Stomach (tissue), 9 donors: ENCODE results near the gene ANKRD53. TPM values are rescaled to one million over a fixed set of nuclear protein-coding genes. Genes with fewer than 3 reads are reported as not detected.

Source experiments
- DNase-seq, 2 donors: peaks; one replicate each; pipeline versions ENCODE4 v3.0.0 to v3.0.0-alpha.2; 2013 to 2019
- H3K27ac ChIP-seq, 5 donors: fragments of 200-600 bp in 4 of 5; sonication (generic) in 4 of 5; one replicate each; pipeline ENCODE4 v1.5.1; 2013 to 2019; ENCODE audit warnings: mild to moderate bottlenecking in 1 of 5, moderate library complexity in 1 of 5
- H3K27me3 ChIP-seq, 3 donors: fragments of 200-600 bp; sonication (generic); one replicate each; pipeline ENCODE4 v1.5.1; 2017 to 2019; ENCODE audit warnings: mixed run types in 1 of 3
- H3K36me3 ChIP-seq, 4 donors: fragments of 200-600 bp; sonication (generic); 1 replicate in 3 of 4; 2 replicates in 1 of 4; pipeline ENCODE4 v1.5.1; 2016 to 2019
- H3K4me1 ChIP-seq, 4 donors: fragments of 200-600 bp; sonication (generic); one replicate each; pipeline ENCODE4 v1.5.1; 2016 to 2019
- H3K4me3 ChIP-seq, 4 donors: fragments of 200-600 bp; sonication (generic) in 3 of 4; one replicate each; pipeline ENCODE4 v1.5.1; 2016 to 2019; ENCODE audit warnings: mild to moderate bottlenecking in 1 of 4
- H3K9me3 ChIP-seq, 4 donors: fragments of 200-600 bp; sonication (generic); one replicate each; pipeline ENCODE4 v1.5.1; 2016 to 2019
- EP300 ChIP-seq: sonication (generic); formaldehyde crosslinking; IDR thresholded peaks from one replicate; pipeline ENCODE4 v1.6.1; 2017; ENCODE audit warnings: antibody characterized with exemption
- POLR2A ChIP-seq, 4 donors: fragments of 450-650 bp; IDR thresholded peaks; one replicate each; pipeline ENCODE4 v1.6.1; 2016; ENCODE audit warnings: antibody characterized with exemption in 4 of 4, control low read depth in 2 of 4, mild to moderate bottlenecking in 1 of 4, moderate library complexity in 1 of 4
- POLR2AphosphoS5 ChIP-seq, 3 donors: sonication (generic); formaldehyde crosslinking; IDR thresholded peaks; one replicate each; pipeline ENCODE4 v1.6.1; 2016; ENCODE audit warnings: antibody characterized with exemption in 3 of 3
- WGBS, 5 donors: extraction: QIAGEN DNeasy Blood & Tissue Kit in 3 of 5; methylation state at CpG; one replicate each; pipeline versions ENCODE4 v1.1.5 to v1.1.7; 2013 to 2018; 5-methylcytosine and 5-hydroxymethylcytosine counted together
- intact Hi-C: fragments of 100-400 bp; cut with DNase I; formaldehyde crosslinking; loops from one replicate; pipeline ENCODE4 v1.15.1; 2023; ENCODE audit warnings: low total_unique reads
- polyA plus RNA-seq, 3 donors: library from polyadenylated mRNA; stranded (reverse); fragments of 200-250 nt; gene quantifications; one replicate each; pipeline ENCODE4 v1.2.3, GENCODE V29; 2013
- total RNA-seq, 5 donors: library from RNA; depleted of rRNA; stranded (reverse); fragments of >200 nt; gene quantifications; one replicate each; pipeline versions ENCODE4 v1.1.0 to v1.2.3, GENCODE V29; 2014 to 2016
- TF ChIP-seq, protein P1 (sequence below), 7 experiments: fragments of 450-650 bp in 4 of 7; fragments of 200-600 bp in 3 of 7; sonication (generic) in 3 of 7; IDR thresholded peaks; one replicate each; pipeline ENCODE4 v1.5.1; 2016 to 2019; ENCODE audit warnings: antibody characterized with exemption in 7 of 7, control low read depth in 2 of 7, mild to moderate bottlenecking in 1 of 7
- donor health status: healthy with polysubstance abuse.
- donor health status: Bipolar disorder and iron deficiency.
- donor health status: healthy.

Gene ANKRD53
- total and polyA plus RNA-seq, 8 donors = 0.45 to 2.3 (median 1.1) TPM; not detected in 4

DNA sequence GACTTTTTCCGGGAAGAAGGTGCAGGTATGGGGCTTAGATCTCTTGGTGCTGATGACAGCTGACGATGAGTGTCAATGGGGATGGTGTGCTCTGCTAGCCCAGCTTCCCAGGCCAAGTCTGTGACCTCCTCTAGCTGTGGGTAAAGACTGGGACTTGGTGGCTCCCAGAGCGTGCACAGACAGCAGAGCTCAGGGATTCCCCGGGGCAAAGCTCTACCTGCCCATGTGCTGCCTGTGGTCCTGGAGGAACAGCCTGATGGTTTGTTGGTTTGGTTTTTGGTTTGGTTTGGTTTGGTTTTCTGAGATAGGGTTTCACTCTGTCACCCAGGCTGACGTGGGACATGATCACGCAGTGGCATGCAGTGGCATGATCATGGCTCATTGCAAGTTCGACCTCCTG, 23.5 kb upstream of the ANKRD53 start:
- no peaks in the 10 kb centered on the region for H3K4me1 ChIP-seq
- H3K27ac ChIP-seq = no peak overlapping the region
- WGBS, 5 donors = 79 to 86% (median 83%) methylated on average over 6 to 7 of the region's 7 CpGs
- TF ChIP-seq EP300 (no peak), POLR2AphosphoS5 (IDR thresholded peaks at IDR 0.05) (no peak), POLR2A (IDR thresholded peaks at IDR 0.05) (no peak)
- TF ChIP-seq, protein P1, sequence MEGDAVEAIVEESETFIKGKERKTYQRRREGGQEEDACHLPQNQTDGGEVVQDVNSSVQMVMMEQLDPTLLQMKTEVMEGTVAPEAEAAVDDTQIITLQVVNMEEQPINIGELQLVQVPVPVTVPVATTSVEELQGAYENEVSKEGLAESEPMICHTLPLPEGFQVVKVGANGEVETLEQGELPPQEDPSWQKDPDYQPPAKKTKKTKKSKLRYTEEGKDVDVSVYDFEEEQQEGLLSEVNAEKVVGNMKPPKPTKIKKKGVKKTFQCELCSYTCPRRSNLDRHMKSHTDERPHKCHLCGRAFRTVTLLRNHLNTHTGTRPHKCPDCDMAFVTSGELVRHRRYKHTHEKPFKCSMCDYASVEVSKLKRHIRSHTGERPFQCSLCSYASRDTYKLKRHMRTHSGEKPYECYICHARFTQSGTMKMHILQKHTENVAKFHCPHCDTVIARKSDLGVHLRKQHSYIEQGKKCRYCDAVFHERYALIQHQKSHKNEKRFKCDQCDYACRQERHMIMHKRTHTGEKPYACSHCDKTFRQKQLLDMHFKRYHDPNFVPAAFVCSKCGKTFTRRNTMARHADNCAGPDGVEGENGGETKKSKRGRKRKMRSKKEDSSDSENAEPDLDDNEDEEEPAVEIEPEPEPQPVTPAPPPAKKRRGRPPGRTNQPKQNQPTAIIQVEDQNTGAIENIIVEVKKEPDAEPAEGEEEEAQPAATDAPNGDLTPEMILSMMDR (IDR thresholded peaks at IDR 0.05) = no peak
- H3K4me3 ChIP-seq = no peak overlapping the region
- intact Hi-C loops = no loop called here
- H3K36me3 ChIP-seq = no peaks in the 10 kb centered on the region
- no peaks in the 10 kb centered on the region for H3K9me3 ChIP-seq
- H3K27me3 ChIP-seq = peaks cover 0 to 65% (median 6%) of the 10 kb centered on the region in 3 donors
- no peak for DNase-seq

DNA sequence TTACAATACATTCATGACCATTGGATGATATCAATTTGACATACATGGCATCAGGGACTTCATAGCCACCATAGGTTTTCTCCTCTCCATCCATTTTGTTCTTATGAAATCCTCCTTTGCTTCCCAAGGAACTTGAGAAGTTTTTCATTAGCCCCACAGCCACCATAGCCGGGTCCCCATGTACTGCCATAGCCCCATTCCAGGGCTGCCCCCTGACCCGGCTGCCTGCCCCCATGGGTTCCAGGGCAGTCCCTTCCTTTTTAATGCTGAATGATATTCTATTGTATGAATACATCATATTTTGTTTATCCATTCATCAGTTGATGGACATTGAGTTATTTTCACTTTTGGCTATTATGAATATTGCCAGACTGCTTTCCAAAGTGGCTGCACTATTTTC, 22.3 kb upstream of the ANKRD53 start:
- TF ChIP-seq EP300 (no peak), POLR2A (IDR thresholded peaks at IDR 0.05) (no peak), POLR2AphosphoS5 (IDR thresholded peaks at IDR 0.05) (no peak)
- WGBS, 5 donors = 74 to 93% (median 90%) methylated on average over 2 of the region's 2 CpGs

DNA sequence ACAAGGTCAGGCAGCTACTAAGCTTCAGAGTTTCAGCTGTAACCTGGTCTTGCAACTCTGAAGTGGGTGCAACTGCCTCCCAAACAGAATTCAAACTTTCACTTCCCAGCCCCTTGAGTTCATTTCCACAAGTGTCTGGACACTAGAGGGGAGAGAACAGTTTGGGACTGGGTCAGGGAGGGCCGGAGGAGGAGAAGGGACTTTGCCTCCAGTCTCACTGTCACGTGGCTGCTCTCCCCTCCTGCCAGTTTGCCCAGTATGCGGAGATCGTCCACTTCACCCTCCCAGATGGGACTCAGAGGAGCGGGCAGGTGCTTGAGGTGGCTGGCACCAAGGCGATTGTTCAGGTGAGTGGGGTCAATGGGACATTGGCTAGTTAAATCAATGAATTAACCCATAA, 20.6 kb upstream of the ANKRD53 start:
- TF ChIP-seq EP300 (no peak), POLR2A (IDR thresholded peaks at IDR 0.05) (no peak)
- TF ChIP-seq, protein P1 (IDR thresholded peaks at IDR 0.05) = no peak
- Histone ChIP-seq H3K36me3 (no peaks in the 10 kb centered on the region), H3K9me3 (no peaks in the 10 kb centered on the region), H3K4me1 (no peaks in the 10 kb centered on the region), H3K27me3 (peaks cover 0 to 86% (median 8%) of the 10 kb centered on the region in 3 donors), H3K4me3 (no peak overlapping the region), H3K27ac (no peak overlapping the region)
- intact Hi-C loops = no loop called here
- DNase-seq = no peak
- WGBS, 5 donors = 38 to 59% (median 44%) methylated on average over 5 to 6 of the region's 6 CpGs

More for the DNA sequence above, 22.3 kb upstream of the ANKRD53 start:
- no peaks in the 10 kb centered on the region for H3K36me3 ChIP-seq
- H3K4me3 ChIP-seq = no peak overlapping the region
- no peaks in the 10 kb centered on the region for H3K9me3 ChIP-seq
- no peak for DNase-seq
- no peak overlapping the region for H3K27ac ChIP-seq
- no peaks in the 10 kb centered on the region for H3K4me1 ChIP-seq
- peaks cover 0 to 78% (median 6%) of the 10 kb centered on the region in 3 donors for H3K27me3 ChIP-seq
- intact Hi-C loops = no loop called here

DNA sequence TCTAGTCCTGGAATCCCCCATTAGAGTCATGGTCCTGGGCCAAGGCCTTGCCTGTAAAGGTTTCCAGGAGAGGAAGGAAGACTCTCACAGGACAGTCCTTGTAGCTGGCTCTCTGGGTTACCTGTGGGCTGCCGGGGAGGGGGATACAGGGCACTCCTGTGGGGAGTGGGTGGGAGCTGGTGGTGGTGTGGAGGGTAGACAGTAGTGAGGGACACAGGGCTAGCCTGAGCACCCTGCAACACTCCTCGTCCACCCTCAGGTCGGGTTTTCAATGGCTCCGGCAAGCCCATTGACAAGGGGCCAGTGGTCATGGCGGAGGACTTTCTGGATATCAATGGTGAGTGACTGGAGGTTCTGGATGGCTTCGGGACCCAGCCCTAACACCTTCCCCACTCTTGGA, 19.7 kb upstream of the ANKRD53 start:
- H3K27ac ChIP-seq = no peak overlapping the region
- H3K36me3 ChIP-seq = no peaks in the 10 kb centered on the region
- H3K27me3 ChIP-seq = peaks cover 0 to 92% (median 17%) of the 10 kb centered on the region in 3 donors
- intact Hi-C loops = no loop called here
- no peaks in the 10 kb centered on the region for H3K4me1 ChIP-seq
- DNase-seq = peak in 1 of 2 donors; percentile 16
- no peak for TF ChIP-seq EP300
- TF ChIP-seq, protein P1 (IDR thresholded peaks at IDR 0.05) = no peak
- TF ChIP-seq POLR2AphosphoS5 (IDR thresholded peaks at IDR 0.05) = no peak
- TF ChIP-seq POLR2A (IDR thresholded peaks at IDR 0.05) = no peak
- 87 to 97% (median 94%) methylated on average over 6 of the region's 6 CpGs for WGBS, 5 donors
- H3K4me3 ChIP-seq = no peak overlapping the region
- no peaks in the 10 kb centered on the region for H3K9me3 ChIP-seq

DNA sequence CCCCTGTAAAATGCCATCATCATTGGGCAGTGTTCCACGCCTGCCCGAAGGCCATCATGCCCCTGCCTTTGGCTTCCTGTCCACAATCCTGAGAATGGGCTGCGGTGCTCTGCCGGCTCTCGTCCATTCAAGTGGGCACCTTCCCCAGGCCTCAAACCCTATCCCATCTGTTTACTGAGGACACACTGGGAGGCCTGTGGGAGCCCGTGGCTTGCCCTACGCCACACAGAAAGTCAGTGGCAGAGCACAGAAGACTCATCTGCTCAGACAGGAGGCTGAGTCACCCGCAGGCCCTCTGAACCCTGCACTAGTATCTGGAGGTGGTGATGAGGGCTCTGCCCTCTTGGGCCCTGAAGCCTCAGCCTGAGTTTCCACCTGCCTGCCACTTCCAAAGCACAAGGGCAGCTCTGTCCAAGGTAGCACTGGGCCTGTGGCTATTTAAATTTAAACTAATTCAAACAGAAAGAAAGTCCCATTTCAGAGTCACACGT, 19.1 kb upstream of the ANKRD53 start:
- WGBS, 5 donors = 86 to 92% (median 89%) methylated on average over 4 to 9 of the region's 9 CpGs
- DNase-seq = peak in 1 of 2 donors; percentile 5
- intact Hi-C loops = no loop called here

More for the DNA sequence above, 19.1 kb upstream of the ANKRD53 start:
- no peaks in the 10 kb centered on the region for H3K4me1 ChIP-seq
- no peaks in the 10 kb centered on the region for H3K9me3 ChIP-seq
- H3K4me3 ChIP-seq = no peak overlapping the region
- peaks cover 0 to 96% (median 20%) of the 10 kb centered on the region in 3 donors for H3K27me3 ChIP-seq
- no peak overlapping the region for H3K27ac ChIP-seq
- TF ChIP-seq POLR2A (IDR thresholded peaks at IDR 0.05) (no peak), POLR2AphosphoS5 (IDR thresholded peaks at IDR 0.05) (no peak), EP300 (no peak)
- TF ChIP-seq, protein P1 (IDR thresholded peaks at IDR 0.05) = no peak
- H3K36me3 ChIP-seq = no peaks in the 10 kb centered on the region
